ENCODE measurements around the gene SLC6A5. TPM values are rescaled to one million over a fixed set of nuclear protein-coding genes. Genes with fewer than 3 reads are reported as not detected.

The SLC6A5 gene
- total RNA-seq, 1 experiment from 2014 or later, result not detected

DNA sequence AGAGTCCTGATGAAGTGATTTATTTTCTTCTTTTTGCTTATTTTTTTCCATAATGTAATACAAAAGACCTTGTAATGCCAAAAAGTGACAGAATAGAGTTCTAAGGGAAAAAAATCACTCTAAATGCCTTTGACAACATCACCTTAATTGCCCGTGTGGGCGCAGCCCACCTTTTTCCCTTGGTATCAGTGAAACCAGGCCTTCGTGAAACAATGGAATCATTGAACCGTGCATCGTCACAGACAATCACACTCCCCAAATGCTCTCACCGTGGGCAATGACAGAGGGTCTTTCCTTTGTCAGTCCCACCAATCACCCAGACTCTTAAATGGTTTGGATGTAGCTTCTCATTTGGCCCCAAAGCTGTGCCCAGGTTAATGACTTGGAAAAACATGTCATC, 9.6 kb upstream of the SLC6A5 start:
- BruUV-seq (replicated peaks), result no TSS peak
- Histone ChIP-seq H3K27me3 (ENCODE audit: control insufficient read depth, insufficient read depth, low read length) (peaks cover 5% of the 10 kb centered on the region; the same call in 1 of the 2 replicates), H3K9me3 (ENCODE audit: control insufficient read depth, insufficient read depth, low read depth, low read length) (no peaks in the 10 kb centered on the region), H3K4me1 (ENCODE audit: control insufficient read depth, insufficient read depth, low read length) (no peaks in the 10 kb centered on the region), H3K4me3 (ENCODE audit: low read depth in 2 of 2, low read length in 2 of 2) (no peak overlapping the region), H3K36me3 (ENCODE audit: control insufficient read depth, insufficient read depth, low read length) (no peaks in the 10 kb centered on the region), H3K27ac (ENCODE audit: low read length) (no peak overlapping the region)
- DNase-seq (ENCODE audit: low read depth, low spot score), result no peak
- TF ChIP-seq SIN3A (IDR thresholded peaks at IDR 0.05; ENCODE audit: borderline replicate concordance, insufficient read depth, low read depth, low read length) (no peak), POLR2AphosphoS5 (IDR thresholded peaks at IDR 0.05; ENCODE audit: low read depth, low read length) (no peak)
- TF ChIP-seq, protein P1, sequence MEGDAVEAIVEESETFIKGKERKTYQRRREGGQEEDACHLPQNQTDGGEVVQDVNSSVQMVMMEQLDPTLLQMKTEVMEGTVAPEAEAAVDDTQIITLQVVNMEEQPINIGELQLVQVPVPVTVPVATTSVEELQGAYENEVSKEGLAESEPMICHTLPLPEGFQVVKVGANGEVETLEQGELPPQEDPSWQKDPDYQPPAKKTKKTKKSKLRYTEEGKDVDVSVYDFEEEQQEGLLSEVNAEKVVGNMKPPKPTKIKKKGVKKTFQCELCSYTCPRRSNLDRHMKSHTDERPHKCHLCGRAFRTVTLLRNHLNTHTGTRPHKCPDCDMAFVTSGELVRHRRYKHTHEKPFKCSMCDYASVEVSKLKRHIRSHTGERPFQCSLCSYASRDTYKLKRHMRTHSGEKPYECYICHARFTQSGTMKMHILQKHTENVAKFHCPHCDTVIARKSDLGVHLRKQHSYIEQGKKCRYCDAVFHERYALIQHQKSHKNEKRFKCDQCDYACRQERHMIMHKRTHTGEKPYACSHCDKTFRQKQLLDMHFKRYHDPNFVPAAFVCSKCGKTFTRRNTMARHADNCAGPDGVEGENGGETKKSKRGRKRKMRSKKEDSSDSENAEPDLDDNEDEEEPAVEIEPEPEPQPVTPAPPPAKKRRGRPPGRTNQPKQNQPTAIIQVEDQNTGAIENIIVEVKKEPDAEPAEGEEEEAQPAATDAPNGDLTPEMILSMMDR (IDR thresholded peaks at IDR 0.05), result no peak
- TF ChIP-seq, protein P2, sequence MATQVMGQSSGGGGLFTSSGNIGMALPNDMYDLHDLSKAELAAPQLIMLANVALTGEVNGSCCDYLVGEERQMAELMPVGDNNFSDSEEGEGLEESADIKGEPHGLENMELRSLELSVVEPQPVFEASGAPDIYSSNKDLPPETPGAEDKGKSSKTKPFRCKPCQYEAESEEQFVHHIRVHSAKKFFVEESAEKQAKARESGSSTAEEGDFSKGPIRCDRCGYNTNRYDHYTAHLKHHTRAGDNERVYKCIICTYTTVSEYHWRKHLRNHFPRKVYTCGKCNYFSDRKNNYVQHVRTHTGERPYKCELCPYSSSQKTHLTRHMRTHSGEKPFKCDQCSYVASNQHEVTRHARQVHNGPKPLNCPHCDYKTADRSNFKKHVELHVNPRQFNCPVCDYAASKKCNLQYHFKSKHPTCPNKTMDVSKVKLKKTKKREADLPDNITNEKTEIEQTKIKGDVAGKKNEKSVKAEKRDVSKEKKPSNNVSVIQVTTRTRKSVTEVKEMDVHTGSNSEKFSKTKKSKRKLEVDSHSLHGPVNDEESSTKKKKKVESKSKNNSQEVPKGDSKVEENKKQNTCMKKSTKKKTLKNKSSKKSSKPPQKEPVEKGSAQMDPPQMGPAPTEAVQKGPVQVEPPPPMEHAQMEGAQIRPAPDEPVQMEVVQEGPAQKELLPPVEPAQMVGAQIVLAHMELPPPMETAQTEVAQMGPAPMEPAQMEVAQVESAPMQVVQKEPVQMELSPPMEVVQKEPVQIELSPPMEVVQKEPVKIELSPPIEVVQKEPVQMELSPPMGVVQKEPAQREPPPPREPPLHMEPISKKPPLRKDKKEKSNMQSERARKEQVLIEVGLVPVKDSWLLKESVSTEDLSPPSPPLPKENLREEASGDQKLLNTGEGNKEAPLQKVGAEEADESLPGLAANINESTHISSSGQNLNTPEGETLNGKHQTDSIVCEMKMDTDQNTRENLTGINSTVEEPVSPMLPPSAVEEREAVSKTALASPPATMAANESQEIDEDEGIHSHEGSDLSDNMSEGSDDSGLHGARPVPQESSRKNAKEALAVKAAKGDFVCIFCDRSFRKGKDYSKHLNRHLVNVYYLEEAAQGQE (IDR thresholded peaks at IDR 0.05; ENCODE audit: insufficient read depth in 1 of 2, low read depth in 2 of 2, low read length in 1 of 2), result no peak
- no peak for ATAC-seq
- in situ Hi-C loops (cut with HindIII; ENCODE audit: low pct_unique_long_range_greater_than_20kb, low sequenced_read_pairs), result no loop called here
- intact Hi-C loops (cut with micrococcal nuclease; ENCODE audit: unreplicated experiment), result no loop called here
- ChIA-PET POLR2A (no interaction called here), CTCF (no interaction called here)

DNA sequence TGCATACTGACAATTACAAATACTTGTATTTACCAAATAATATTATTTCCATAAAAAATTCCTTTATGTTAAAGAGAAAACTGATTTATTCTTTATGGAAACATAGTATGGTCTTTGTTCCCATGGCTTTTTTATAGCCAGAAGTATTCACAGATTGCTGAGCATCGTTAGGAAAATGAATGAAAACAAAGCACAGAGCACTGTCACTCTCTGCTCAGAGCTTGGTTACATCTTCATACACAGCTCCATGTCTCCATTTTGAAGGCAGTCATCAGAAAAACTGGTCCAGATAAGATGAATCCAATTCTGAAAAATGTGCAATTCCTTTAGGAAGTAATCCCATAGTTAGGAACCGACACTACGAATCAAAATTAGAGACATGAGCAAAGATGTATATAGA, 9.0 kb upstream of the SLC6A5 start:
- TF ChIP-seq, protein P1 (IDR thresholded peaks at IDR 0.05), result no peak
- TF ChIP-seq, protein P2 (IDR thresholded peaks at IDR 0.05; ENCODE audit: insufficient read depth in 1 of 2, low read depth in 2 of 2, low read length in 1 of 2), result no peak
- TF ChIP-seq SIN3A (IDR thresholded peaks at IDR 0.05; ENCODE audit: borderline replicate concordance, insufficient read depth, low read depth, low read length), result no peak
- no peak for TF ChIP-seq TCF7L2 (IDR thresholded peaks at IDR 0.05; ENCODE audit: low read depth, low read length)
- no peak for TF ChIP-seq POLR2AphosphoS5 (IDR thresholded peaks at IDR 0.05; ENCODE audit: low read depth, low read length)
- no peaks in the 10 kb centered on the region for H3K36me3 ChIP-seq (ENCODE audit: control insufficient read depth, insufficient read depth, low read length)
- H3K9me3 ChIP-seq (ENCODE audit: control insufficient read depth, insufficient read depth, low read depth, low read length), result no peaks in the 10 kb centered on the region
- no peak for ATAC-seq
- peaks cover 5% of the 10 kb centered on the region; the same call in 1 of the 2 replicates for H3K27me3 ChIP-seq (ENCODE audit: control insufficient read depth, insufficient read depth, low read length)
- POLR2A ChIA-PET, result no interaction called here
- intact Hi-C loops (cut with micrococcal nuclease; ENCODE audit: unreplicated experiment), result no loop called here
- in situ Hi-C loops (cut with HindIII; ENCODE audit: low pct_unique_long_range_greater_than_20kb, low sequenced_read_pairs), result no loop called here
- no peak overlapping the region for H3K4me3 ChIP-seq (ENCODE audit: low read depth in 2 of 2, low read length in 2 of 2)
- H3K4me1 ChIP-seq (ENCODE audit: control insufficient read depth, insufficient read depth, low read length), result no peaks in the 10 kb centered on the region
- CTCF ChIA-PET, result no interaction called here
- BruUV-seq (replicated peaks), result no TSS peak
- no peak for DNase-seq (ENCODE audit: low read depth, low spot score)
- no peak overlapping the region for H3K27ac ChIP-seq (ENCODE audit: low read length)

All from Panc1 (cell line).